Inflammatory macrophage treated with lipopolysaccharide for 4 hours (primary cell): Measurements from ENCODE around the gene GPR78.

Experiments used
- DNase-seq: peaks from one replicate; pipeline ENCODE4 v3.0.0-alpha.2; 2020

Gene GPR78, protein sequence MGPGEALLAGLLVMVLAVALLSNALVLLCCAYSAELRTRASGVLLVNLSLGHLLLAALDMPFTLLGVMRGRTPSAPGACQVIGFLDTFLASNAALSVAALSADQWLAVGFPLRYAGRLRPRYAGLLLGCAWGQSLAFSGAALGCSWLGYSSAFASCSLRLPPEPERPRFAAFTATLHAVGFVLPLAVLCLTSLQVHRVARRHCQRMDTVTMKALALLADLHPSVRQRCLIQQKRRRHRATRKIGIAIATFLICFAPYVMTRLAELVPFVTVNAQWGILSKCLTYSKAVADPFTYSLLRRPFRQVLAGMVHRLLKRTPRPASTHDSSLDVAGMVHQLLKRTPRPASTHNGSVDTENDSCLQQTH

DNA sequence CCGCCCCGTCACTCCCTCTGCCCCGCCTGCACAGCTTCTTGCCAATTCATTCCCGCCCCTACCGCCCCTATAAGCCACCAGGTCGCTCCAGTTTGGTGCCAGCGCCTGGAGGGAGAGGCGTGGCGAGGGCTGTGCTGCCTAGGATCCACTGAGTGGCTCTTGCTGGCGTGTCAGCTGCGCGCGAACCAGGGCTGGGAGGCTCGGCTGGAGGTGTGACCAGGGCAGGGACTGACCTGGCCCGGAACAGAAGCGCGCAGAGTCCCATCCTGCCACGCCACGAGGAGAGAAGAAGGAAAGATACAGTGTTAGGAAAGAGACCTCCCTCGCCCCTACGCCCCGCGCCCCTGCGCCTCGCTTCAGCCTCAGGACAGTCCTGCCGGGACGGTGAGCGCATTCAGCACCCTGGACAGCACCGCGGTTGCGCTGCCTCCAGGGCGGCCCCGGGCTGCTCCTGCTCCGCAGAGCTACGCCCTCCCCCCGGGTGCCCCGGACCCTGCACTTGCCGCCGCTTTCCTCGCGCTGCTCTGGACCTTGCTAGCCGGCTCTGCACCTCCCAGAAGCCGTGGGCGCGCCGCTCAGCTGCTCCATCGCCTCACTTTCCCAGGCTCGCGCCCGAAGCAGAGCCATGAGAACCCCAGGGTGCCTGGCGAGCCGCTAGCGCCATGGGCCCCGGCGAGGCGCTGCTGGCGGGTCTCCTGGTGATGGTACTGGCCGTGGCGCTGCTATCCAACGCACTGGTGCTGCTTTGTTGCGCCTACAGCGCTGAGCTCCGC lies at the start of gene GPR78:
Gene GPR78, plus strand, starts transcription at position 72 of the 773 bp plus-strand sequence. Its CDS starts 591 bp downstream, at position 663.
- peak; percentile 4 for DNase-seq

DNA sequence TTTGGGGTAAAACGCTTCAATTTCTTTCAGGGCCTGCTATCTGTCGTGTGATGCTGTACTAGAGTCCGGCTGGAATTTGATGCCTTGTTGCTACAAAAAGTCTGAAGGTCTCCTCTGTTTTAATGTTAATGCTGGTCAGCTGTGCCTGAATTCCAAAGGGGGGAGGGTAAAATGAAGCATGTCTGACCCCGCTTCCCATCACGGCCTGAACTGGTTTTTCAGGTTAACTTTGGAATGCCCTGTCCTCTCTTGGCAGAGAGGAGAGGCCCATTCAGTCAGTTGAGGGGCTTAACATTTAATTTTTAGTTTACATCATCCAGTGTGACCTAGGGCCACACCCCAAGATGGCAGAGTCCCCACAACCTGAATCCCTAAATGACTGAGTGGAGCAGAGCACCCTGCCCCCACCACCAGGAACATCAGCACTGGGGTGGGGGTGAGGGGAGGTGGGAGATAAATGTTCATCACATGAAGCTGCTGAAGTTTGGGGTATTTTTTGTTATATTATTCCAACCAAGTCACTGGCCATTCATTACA lies 47.9 kb upstream of the GPR78 start:
- no peak for DNase-seq

DNA sequence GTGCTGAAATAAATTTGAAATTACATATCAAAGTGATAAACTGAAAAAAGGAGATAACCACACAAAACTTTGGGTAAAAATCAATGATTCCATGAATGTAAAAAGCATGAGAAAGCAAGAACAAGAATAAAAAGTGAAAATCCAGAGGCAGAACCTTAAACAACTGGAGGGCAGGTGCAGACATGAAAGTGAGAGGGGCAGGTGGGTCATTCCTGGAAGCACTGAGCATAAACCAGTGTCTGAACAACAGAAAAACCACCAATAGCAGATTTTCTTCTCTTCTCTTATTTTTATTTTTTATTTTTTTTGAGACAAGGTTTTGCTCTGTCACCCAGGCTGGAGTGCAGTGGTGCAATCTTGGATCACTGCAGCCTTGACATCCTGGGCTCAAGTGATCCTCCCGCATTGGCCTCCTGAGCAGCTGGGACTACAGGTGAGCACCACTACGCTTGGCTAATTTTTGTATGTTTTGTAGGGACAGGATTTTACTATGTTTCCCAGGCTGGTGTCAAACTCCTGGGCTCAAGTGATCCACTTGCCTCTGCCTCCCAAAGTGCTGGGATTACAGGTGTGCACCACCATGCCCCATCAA lies 46.8 kb upstream of the GPR78 start:
- DNase-seq: no peak

DNA sequence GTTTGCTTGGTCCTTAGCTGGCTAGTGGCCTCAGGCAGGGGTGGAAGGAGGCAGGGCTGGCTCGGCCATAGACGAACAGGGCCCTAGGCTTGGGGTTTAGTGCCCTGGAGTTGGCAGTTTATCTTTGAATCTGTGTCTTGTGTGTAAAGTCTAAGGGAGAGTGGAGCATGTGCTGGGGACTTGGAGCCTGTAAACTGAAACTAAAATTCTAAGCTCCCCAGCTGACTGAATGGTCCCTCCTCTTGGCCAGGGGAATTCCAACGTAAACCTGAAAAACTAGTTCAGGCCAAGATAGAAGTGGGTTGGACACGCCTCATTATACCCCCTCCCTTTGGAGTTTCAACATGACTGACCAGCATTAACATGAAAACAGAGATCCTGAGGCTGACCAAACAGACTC lies 46.1 kb upstream of the GPR78 start:
- DNase-seq: no peak

DNA sequence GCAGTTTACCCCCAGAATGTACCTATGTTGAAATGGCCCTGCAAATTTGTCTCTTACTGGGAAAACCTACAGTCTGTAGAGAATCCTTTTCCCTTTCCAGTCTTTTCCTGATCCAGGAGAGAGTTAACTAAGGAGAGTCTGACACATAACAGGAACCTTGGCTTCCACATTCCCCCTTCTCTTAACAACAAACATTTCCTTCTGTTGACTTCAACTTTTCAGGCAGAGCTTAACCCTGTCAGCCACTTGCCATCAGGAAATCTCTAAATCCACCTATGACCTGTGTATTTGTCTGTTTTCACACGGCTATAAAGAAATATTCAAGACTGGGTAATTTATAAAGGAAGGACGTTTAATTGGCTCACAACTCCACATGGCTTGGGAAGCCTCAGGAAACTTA lies 45.6 kb upstream of the GPR78 start:
- no peak for DNase-seq

DNA sequence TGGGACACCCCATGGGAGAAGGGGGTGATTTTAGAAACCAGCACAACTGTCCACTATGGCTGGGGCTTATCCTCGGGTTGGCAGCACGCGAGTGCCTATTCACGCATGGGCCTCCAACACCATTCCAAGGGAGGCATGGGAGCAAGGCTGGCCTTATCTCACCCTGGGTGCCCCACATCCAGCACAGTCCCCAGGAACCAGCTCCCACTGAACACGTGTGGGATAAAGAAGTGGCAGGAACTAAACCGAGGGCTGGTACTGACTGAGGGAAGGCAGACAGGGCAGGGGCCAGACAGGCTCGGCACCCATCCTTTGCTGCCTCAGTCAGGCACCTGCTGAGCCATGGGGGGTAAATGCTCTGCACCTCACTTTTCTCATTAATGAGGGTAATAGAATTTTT lies 43.7 kb upstream of the GPR78 start:
- DNase-seq: no peak

DNA sequence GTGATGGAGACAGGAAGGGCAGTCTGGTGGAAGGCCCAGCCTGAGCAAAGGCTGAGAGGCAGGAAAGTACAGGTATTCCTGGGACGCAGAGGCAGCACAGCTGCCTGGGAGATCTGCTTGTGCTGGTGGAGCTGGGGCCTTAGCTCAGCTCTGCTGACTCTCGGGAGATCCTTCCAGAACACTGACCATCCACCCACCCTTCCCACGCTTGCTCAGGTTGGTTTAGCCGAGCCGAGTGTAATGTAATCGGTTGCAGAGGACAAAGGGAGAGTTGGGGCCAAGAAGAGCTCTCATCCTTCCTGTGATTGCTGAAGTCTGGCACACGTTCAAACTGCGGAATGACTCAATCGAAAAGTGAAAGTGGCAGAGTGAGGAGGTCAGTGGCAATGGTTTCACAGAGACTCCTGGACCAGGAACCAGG lies 43.1 kb upstream of the GPR78 start:
- peak; percentile 36 for DNase-seq

DNA sequence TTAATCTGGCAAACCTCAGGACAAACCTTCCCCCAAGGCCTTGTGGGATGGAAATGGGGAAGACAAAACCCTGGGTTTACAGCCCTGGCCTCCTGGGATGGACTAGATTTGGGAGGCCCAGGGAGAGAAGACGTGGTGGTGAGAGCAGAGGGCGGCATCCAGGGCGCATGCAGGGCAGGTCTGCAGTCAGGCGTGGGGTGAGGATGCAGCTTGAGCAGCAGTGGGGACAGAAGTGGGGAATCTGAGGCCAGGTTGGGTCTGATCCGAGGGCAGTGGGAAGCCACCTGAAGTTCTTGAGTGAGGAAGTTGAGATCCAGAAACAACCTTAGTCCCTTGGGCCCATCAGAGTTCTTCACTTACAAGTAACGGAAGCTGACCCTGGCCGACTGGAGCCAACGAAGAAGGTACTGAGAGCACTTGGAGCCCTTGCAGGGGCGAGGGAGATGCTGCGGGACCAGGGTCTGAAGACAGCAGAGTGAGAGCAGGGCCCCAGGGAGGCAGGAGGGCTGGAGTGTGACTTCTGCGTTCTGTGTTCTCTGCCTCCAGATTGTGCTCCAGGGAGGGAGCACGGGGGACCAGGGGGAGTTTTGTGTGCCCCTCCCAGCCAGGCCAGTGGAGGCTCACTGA lies 42.0 kb upstream of the GPR78 start:
- DNase-seq: no peak

DNA sequence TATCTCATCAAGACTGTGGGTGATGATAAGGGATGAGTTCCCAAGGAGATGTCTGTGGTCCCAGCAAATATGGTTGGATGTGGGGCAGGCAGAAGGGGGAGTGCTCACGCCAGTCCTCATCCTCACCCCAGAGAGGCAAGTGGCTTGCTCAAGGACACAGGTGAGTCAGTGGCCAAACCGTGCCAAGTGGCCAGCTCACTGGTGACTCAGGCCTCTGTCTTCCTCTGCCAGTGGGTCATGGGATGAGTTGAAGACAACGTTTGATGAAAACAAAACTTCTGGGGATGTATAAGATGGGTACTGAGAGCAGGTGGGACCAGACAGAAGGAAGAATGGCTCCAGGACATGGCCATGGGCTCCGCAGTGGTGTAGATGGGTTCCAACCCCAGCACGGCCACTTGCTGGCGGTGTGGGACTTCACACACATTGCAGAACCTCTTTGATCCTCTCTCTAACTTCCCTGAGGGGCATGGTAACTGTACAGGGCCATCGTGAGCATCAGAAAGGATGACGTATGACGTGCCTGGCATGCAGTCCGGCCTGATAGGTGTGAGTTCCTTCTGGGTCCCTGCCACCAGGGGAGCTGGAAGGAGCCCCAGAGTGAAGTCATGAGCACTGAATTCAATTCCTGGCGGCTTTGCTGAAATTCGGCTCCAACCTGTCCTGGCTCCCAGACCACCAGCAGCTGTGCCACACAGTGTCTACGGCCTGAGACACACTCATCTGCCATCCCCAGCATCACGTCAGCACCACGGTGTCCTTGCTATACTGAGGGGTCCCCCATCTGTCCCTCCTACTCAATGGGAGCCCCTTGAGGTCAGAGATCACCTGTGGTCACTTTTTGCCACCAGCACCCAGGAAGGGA lies 41.3 kb upstream of the GPR78 start:
- DNase-seq: no peak

DNA sequence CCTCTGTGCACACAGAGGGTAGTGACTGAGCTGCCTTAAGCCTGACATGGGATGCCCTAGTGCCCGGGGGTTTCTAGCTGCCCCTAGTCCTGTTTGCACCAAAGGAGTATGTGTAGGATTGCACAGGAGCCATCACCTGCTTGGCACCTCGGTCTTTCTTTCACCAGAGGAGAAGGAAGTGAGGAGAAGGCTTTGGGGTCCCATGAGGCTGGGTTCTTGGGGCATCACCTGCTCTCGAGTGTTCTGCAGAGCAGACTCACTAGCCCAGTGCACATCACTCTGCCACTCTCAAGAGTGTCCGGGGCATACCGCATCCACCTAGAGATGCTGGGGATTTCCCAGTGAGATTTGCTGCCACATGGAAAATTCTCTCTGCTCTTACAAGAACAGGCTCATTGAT lies 40.5 kb upstream of the GPR78 start:
- DNase-seq: no peak

DNA sequence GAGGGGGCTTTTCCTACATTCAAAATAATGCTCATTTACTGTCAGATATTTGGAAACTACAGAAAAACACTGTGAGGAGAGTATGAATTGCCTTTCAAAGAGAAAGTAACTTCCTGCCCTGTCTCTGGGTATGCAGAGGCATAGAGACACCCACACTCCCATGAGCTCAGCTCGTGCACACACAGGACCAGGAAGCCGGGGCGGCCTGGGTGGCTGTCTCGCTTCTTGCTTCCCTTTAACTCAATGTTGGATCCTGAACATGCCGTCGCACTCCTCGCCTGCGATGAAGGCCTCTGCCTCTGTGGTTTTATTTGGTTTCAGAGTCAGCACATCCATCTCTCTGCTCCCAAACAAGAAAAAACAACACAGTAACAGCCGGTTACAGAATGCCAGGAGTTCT lies 40.1 kb upstream of the GPR78 start:
- no peak for DNase-seq

DNA sequence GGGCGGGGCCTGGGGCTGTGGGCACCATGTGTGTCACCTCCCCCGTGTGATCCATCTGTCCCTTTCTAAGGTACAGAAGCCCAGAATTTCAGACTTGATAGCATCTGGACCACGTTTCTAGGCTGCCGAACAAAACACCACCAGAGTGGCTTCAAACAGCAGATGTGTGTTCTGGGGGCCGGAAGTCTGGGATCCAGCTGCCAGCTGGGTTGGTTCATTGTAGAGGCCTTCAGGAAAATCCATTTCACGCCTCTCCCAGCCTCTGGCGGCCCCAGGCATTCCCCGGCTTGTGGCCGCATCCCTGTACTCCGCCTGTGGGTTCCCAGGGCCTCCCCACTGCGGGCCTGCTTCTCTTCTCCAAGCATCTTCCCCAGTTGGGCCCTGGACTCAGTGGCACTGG lies 39.6 kb upstream of the GPR78 start:
- no peak for DNase-seq

DNA sequence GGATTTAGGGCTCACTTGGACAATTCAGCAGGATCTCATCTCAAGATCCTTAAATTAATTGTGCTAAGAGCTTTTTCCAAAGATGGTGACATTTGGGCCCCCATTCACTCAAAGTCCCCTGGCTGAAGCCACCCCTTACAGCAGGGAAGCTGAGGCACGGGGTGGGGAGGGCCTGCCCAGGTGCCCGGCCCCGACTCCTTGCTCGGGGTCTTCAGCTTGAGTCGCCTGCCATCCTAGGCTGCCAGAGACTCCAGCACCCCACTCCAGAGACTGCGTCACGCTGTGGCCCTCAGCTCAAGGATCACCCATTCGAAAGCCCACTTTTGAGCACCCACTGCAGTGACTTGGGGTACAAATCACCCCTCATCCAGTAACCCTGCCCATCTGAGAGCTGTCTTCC lies 39.2 kb upstream of the GPR78 start:
- DNase-seq: no peak

DNA sequence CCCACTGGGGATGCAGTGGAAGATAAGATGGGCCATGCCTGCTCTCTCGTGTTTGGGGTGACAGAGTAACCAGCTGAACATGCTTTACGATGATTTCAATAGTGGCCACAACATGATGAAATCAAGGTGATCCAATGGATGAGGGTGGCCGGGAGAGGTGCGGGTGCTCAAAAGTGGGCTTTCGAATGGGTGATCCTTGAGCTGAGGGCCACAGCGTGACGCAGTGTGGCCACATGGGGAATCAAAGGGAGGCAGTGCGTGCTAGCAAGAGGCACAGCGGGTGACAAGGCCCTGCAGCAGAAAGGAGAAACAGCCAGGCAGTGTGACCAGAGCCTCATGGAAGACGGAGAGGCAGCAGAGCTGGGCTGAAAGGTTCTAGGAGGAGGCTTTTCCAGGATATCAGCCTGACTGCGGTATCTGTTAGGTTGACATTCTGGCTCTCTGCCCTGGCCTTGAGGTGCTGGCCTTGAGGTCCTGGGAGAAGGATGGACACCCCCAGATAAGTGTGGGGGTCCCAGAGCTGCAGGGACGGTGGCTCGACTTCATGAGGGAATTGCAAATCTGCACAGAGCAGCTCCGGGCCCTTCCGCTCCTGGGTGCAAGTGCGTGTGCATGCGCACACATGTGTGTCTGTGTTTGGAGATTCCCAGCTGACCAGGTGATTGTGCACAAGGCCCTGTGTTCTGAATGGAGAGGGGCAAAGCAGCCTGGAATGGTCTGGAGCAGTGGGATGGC lies 38.0 kb upstream of the GPR78 start:
- no peak for DNase-seq

DNA sequence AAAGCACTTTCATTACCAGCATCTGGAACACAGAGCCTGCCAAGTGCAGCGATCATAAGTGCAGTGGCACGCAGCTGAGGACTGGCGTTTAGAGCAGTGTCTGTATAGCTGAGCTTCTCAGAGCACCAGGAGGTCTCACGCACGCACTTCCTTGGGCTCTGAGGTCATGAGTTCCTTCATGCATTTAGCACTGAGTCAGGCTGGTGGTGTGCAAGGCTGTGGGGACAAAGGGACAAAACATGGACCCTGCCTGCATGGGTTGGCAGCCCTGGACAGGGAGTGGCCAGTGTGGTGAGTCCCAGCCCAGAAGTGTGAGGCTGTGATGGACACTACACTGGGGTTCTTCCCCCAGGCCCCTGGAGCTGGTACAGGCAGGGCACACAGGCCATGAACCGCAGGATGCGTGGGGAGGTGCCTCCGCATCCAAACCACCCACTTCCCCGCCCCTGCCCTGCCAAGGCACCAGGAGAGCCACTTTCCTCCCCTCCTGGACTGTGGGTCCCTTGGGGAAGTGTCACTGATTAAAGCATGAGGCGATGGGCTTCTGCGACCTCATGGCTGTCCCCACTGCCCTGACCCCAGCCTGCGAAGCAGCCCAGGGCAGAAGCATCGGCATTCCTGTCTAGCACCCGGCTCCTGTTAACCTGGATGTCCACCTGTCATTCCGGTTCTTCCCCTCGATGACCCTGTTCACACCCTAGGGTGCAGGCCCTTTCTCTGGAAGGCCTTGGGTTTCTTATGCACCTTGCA lies 37.2 kb upstream of the GPR78 start:
- no peak for DNase-seq

DNA sequence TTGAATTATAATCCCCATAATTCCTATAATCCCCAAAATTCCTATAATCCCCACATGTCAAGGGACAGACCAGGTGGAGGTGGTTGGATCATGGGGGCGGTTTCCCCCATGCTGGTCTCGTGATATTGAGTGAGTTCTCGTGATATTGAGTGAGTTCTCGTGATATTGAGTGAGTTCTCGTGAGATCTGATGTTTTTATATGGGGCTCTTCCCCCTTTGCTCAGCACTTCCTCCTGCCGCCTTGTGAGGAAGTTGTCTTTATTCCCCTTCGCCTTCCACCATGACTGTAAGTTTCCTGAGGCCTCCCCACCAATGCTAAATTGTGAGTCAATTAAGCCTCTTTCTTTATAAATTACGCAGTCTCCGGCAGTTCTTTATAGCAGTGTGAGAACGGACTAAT lies 36.6 kb upstream of the GPR78 start:
- no peak for DNase-seq

DNA sequence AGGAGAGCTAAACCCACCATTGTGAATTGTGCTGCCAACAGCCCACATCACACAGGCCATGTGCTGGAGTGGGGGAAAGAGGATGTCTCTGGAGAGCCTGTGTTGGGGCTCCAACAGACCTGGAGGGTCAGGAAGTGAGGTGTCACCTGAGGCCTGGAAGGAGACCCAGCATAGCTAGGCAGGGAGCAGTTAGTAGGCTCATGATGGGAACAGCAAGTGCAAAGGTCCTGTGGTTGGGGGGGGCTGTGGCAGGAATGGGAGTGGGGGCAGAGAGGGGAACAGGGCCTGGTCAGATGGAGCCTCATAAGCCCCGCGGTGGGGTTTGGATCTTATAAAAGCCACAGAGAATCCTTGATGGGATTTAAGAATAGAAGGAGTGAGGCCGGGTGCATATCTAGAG lies 35.9 kb upstream of the GPR78 start:
- DNase-seq: no peak

DNA sequence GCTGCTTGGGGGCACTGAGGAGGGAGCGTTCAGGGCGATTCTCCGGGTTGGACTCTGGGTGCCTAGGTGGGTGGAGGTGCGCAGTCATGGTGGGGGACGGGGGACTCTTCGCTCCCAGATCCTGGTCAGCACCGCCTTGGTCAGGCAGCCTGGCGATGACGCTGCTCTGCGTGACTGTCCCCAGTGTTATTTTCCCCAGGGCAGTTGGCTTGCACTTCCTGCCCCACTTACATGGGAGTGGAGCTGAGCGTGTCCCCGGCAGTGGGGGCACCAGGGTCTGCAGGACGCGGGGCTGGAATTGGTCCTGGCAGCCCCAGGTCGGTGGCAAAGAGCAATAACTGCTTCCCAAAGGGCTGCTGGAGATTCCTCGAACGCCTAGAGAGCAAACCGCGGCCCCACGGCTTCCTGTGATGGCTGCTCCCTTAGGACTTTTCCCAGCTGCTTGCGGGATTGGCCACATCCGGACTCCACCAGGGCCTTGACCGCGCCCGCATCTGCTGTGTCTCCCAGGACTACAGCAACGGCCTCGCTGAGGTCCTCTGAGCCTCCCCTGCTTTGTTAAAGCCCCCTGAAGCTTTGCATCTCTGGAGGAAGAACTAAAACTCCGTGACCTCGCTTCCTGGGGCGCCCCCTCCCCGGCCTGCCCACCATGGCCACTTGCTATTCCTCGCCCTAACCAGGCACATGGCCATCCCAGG lies 35.3 kb upstream of the GPR78 start:
- no peak for DNase-seq

DNA sequence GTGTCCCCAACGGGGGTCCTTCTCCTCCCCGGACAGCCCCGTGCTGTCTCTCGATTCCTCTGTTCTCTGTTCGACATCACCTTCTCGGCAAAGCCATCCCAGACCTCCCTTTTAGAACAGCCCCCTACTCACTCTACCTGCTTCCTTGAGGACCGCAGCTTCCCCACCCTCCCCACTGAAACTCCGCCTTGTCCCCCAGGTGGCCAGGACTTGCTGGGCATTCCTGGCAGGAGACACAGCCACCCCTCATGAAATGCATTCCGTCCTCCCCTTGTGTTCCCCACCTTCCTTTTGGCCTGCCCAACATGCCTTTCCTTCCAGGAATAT lies 34.8 kb upstream of the GPR78 start:
- DNase-seq: no peak

DNA sequence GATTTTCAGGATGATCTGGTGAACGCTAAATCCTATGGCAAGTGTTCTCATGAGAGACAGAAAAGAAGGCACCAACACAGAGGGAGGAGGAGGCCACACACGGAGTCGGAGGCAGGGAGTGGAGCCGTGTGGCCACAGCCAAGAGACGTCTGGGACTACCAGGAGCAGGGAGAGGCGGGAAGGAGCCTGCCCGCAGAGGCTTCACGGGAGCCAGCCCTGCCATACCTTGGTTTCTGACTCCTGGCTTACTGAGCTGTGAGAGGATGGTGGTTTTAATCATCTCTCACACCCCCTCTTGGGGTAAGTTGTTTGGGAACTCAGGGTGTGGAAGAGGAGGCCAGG lies 33.5 kb upstream of the GPR78 start:
- no peak for DNase-seq
